OCI-M1 (cell line): ENCODE measurements around the gene TDRD1.

Experiments
- DNase-seq: peaks from one replicate; lab custom pipeline; 2025; lab: John Stamatoyannopoulos, UW

TDRD1 gene

DNA sequence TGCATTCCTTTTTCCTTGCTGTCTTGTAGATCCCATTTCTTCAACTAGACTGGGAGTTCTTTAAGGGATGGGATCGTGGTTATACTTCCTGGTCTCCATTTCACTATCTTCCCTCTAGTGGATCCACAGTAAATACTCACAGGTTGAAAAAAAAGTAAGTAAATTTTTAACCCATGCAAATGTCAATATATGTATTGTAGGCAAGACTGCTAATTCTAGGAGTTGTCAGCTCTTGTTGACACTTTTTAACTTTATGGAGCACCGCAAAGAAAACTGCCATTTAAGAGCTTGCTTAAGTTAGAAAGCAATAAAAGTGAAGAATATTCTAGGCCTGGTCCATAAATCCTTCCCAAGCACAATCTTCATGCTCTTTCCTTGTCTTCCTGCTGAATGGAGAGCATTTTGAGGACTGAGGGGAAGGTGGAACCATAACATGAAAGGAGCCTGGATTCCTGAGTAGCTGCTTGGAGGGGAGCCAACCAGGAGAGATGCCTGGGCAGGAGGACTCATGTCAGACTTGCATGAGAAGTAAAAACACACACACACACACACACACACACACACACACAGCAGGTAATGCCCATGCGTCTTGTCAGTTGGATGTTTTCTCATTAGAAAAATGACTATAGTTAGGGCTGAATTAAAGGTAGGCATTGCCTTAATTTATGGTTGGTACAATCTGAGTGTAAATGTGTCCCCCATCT is 92.1 kb downstream of the TDRD1 start:
- no peak for DNase-seq

DNA sequence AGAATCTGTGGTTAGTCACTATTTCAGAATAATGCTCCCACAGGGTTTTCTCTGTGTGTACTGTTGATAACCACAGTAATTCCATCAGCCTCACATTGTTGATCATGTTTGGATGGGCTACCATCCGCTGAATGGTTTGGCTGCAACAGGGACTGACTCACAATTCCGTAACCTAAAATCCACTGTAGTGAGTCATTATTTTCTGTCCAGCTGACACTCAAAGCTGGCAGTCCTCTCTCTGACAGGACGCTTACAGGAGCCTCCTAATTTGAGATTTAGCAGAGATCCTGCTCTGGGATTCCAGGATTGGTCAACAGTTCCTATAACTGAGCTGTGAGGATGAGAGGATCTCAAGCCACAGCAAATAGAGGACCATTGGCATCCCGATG is 92.6 kb downstream of the TDRD1 start:
- DNase-seq: no peak

DNA sequence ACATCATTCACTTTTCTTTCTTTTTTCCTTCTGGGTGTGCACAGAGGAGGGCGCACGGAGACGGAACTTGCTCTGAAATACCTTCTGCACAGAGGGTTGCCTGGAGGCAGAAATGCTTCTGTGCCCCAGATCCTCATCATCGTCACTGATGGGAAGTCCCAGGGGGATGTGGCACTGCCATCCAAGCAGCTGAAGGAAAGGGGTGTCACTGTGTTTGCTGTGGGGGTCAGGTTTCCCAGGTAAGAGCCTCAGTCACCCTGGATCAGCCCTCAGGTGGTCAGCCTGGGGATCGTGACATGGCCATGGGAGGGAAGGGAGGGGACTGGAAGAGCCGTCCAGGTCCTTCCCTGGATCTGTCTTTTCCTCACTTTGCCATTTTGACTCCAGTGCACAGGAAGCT is 93.5 kb downstream of the TDRD1 start:
- DNase-seq: no peak

DNA sequence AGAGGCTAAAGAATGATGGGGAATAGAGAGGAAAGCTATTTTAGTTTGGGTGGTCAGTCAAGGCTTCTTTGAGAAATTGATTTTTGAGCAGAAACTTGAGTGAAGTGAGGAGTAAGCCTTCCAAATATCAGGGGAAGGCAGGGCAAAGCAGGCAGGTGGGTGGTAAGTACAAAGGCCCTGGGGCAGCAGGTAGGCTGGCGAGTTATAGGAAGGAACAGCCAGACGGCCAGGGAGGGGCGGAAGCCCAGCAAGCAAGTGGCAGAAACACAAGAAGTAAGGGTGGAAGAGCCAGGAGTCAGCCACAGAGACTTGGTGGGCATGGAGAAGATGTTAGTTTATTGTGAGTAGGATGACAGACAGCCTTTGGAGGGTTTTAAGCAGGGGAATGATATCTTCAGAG is 94.8 kb downstream of the TDRD1 start:
- no peak for DNase-seq

DNA sequence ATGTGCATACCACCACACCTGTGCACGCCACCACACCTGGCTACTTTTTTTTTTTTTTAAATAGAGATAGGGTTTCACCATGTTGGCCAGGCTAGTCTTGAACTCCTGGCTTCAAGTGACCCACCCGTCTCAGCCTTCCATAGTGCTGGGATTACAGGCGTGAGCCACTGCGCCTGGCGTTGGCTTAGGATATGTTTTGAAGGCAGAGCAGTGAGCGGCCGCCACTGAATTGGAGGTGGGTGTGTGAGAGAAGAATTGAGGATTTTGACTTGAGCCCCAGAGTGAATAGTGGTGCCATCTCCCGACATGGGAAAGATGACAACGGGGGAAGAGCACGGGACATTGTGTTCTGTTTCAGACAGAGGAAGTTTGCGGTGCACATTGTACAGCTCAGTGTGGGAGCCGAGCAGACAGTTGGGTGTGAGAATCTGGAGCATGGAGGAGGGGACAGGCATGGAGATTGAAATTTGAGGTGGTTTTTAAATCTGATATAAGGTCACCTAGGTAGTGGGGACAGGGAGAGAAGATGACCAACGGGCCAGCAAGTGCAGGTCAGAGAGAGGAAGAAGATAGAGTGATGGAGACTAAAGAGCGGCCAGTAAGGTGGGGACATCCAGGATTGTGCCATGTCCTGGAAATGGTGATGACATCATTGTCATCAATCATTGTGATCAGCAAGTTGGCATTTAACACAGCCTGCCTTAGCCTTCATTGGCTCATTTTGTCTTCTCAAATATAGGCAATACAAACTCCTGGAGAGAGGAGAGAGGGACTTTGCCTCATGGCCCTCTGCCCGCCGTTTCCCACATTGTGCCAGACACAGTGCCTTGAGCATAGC is 95.7 kb downstream of the TDRD1 start:
- no peak for DNase-seq

DNA sequence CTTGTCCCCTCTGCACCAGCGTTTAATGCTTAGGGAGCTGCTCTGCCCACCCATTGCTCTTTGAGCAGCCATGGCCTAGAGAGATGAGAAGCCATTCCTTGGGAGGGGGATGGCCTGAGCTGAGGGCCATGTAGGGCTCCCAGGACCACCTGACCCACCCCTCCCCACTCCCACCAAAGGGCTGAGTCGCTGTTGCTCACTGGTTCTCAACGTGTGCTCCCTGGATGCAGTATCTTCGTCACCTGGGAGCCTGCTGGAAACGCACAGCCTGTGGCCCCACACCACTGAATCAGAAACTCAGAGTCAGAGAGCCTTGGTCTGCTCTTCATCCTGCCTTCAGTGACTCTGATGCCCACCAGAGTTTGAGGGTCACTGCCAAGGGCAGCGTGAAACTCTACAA is 96.9 kb downstream of the TDRD1 start:
- no peak for DNase-seq

DNA sequence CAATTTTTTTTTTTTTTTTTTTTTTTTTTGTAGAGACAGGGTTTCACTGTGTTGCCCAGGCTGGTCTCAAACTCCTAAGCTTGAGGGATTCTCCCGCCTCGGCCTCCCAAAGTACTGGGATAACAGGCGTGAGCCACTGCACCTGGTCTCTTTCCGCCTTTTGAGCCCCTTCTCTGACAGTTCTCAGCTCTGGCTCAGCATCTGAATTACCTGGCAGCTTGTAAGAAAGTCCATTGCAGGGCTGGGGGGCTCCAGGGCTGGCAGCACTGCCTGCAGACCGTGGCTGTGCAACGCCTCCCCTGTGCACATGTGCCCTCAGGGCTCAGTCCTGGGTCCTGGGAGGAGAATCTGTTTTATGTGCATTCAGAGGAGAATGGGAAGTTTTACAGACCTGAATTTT is 97.5 kb downstream of the TDRD1 start:
- DNase-seq: no peak

DNA sequence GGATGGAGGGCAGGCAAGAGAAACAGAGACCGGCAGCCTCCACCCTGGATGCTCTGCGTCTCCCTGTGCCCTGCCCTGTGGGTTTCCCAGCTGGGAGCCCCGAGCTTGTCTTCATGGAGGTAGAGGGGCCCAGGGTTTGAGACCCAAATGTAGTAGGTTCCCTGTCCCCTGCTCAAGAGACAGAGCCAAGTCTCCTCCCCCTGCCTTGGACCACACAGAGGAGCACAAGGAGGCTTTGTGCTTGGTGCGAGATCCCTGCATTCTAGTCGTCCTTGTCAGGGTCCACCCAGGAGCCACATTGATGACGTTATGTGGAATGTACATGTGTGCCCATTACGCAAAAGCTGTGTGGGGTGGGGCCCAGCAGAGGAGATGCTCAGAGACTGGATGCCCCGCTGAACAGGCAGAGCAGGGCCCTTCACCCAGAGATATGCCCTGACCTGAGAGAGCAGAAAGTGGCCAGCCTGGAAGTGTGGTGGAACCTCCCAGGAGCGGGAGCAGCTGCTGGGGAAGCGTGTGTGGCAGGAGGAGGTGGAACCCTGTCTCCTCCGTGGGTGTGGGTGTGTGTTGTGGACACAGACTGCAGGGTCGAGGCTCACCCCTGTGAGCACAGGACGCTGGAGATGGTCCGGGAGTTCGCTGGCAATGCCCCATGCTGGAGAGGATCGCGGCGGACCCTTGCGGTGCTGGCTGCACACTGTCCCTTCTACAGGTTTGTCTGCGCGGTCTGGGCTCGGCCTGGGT is 99.2 kb downstream of the TDRD1 start:
- DNase-seq: no peak

DNA sequence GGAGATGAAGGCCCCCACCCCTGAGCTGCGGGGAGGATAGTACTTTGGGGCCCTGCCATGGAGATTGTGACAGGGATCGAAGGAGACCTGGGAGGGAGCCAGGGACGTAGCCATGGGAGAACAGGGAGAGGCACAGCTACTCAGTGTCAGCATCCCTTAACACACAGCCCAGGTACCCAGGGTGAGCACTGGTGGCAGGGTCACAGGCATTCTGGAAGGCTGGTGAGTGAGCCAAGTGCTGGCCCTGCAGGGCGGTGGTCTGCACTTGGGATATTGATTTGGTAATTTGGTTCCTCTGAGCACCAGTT is 99.7 kb downstream of the TDRD1 start:
- no peak for DNase-seq

DNA sequence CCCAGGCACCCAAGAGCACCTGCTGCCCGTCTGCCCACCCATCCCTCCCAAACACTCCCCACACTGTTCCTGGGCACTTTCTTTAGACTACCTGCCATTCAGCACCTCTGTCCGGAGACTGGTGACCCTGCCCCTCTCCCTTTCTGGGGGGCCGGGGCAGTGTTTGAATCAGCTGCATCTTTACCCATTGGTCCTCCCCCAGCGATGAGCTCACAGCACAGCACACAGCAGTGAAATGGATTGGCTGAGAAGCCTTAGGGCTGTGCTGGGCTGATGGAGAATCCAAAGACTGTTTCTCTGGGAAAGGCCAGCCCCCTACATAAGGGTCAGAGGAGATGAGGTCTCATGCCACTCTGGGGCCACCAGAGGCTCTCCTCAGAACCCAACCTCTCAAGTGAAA is 100.1 kb downstream of the TDRD1 start:
- no peak for DNase-seq

DNA sequence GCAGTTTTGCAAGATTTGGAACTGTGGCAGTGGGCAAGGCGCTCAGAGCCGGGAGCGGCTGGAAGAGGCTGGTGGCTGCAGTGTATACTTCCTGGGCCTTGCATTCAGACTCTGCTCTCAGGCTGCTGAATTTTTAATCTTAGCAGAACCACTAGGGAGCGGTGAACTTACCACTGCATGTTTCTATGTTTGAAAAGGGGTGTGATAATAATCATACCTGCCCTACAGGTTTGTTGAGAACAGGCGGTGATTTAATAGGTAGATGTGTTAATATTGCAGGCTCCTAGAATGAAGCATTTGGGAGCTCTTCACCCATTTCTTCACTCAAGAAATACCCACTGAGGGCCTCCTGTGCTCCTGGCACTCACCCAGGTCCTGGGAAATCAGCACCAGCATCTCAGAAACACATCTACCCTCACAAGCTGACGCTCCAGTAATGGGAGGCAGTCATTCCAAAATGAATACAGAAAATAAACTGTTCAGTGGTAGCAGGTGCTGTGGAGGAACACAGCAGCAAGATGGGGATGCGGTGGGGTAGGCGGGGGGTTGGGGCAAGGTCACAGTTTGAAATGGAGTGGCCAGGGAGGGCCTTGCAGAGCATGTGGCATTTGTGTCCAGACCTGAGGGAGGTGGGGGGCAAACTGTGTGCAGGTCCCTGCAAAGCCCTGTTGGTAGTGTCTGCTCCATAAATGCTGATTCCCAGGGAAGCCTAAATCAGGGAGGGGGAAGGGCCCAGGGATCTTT is 100.9 kb downstream of the TDRD1 start:
- no peak for DNase-seq

DNA sequence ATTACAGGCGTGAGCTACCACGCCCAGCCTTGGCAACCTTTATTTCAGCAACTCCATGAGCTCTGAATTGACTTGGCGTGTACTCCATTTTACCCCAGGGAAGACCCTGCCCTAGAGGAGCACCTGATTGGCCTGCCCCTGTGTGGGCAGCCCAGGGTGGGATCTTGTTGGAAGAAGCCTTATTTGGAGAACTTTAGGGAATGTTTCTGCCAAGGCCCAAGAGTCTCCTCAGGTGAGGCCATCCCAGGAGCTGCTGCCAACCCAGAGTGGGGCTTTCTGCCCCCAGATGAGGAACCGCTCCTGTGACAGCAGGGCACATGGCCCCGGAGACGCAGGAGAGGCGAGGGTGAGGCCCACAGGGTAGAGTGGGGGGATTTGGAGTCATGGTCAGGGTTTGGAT is 101.9 kb downstream of the TDRD1 start:
- no peak for DNase-seq

DNA sequence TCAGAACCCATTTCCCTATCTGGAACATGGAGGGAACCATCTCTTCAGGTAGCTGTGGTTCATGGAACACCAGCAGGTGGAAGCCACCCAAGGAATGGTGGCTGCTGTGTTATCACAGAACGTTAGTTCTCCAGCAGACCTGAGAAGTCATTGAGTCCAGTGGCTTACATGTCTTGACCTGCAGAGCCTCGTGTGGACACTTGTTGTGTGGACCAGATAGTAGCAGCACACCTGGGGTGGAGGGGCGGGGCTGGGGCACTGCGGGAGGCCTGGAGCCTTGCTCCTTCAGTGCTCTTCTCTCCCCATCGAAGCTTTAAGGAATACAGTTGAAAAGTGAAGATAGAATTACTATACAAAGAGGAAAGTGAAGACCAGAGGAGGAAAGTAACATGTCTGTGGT is 102.3 kb downstream of the TDRD1 start:
- no peak for DNase-seq
